Dedifferentiated amniotic fluid mesenchymal stem cell (primary cell): ENCODE measurements around the gene SLC25A29.
"Not testable (repeated sequence)": the region's sequence is repeated elsewhere in the genome, so short reads cannot be mapped to it uniquely, and the experiment has no call there.

Experiments
- DNase-seq: peaks from one replicate; pipeline ENCODE4 v3.0.0-alpha.2; 2016; ENCODE audit errors: extremely low spot score

SLC25A29 gene, protein sequence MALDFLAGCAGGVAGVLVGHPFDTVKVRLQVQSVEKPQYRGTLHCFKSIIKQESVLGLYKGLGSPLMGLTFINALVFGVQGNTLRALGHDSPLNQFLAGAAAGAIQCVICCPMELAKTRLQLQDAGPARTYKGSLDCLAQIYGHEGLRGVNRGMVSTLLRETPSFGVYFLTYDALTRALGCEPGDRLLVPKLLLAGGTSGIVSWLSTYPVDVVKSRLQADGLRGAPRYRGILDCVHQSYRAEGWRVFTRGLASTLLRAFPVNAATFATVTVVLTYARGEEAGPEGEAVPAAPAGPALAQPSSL

DNA sequence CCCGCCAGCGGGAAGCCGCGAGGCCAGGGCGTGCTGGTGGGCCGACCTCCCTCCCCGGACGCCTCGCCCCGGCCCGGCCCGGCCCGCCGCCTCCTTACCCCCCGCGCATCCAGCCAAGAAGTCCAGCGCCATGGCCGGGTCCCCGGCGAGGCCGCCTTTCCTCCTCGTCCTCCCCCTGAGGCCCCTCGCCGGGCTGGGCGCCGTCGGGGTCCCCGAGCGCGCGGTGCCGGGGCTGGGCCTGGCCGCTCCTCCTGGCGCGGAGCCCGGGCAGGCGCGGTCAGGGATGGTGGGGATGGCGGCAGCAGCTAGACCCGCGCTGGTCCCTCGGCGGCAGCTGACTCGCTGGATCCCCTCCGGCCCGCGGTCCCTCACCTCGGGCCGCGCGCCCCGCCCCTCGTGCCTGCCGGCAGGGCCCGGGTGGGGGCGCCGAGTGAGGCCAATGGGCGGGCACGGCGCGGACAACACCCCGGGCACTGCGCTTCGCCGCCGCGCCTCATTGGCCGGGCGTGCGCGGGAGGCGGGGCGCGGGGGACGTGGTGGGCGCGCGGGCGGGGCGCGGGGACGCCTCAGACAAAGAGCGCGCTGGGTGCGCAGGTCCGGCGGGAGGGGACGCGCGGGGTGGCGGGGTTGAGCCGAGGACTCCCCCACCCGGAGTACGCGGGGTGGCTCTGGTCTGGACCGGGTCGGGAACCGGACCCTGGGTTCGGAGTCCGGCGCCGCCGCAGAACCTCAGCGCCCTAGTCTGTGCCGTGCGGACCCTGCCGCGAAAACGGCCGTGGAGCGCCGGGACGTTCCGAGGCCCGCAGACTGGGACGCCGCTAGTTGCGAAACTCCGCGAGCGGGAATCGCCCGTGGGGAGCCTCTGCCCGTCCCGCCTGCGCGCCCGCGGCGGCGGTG is at the start of gene SLC25A29:
Gene SLC25A29 (minus strand): TSS at position 344 of the 897 bp plus-strand sequence. CDS start 212 bp downstream, at position 132.
- DNase-seq: peak; percentile 69

DNA sequence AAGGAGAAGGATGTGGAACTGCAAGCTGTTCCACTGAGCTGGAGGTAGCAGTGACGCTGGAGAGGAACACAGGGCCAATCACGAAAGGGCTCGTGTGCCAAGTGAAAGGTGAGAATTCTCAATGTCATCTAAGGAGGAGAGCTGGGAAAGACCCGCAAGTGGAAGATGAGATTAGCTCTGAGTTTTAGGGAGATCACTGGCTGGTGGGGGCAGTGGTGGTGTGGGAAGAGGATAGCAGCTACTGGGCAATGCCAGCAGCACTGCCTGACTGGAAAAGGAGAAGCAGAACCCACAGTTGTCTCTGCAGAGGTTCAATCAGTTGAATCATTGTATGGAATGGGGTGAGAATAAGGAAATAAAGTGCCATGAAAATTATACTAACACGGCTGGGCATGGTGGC is 44.7 kb upstream of the SLC25A29 start:
- DNase-seq: no peak

DNA sequence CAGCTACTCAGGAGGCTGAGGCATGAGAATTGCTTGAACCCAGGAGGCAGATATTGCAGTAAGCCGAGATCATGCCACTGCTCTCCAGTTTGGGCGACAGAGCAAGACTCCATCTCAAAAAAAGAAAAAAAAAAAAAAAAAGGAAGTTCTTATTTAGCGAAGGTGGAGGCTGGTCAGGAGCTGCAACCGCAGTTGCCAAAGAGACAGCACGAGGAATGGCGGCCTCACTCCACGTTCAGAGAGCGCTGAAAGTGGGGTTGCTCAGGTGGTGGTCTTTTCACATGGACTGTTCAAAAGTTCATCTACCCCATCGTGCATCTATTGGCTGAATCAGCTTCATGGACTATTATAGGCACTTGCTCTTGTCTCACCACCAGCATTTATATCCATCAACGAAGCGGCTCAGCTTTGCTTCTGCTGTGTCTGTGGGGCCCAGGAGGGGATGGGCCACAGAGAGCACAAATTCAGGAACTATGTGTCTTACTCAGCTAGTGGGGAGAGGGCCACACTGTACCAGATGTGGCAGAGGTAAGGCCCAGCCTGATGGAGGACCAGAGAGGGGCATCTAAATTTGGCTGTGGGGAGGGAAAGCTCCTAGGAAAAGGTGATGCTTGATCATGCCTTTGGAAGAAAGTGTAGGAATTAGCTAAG is 44.2 kb upstream of the SLC25A29 start:
- no peak for DNase-seq

DNA sequence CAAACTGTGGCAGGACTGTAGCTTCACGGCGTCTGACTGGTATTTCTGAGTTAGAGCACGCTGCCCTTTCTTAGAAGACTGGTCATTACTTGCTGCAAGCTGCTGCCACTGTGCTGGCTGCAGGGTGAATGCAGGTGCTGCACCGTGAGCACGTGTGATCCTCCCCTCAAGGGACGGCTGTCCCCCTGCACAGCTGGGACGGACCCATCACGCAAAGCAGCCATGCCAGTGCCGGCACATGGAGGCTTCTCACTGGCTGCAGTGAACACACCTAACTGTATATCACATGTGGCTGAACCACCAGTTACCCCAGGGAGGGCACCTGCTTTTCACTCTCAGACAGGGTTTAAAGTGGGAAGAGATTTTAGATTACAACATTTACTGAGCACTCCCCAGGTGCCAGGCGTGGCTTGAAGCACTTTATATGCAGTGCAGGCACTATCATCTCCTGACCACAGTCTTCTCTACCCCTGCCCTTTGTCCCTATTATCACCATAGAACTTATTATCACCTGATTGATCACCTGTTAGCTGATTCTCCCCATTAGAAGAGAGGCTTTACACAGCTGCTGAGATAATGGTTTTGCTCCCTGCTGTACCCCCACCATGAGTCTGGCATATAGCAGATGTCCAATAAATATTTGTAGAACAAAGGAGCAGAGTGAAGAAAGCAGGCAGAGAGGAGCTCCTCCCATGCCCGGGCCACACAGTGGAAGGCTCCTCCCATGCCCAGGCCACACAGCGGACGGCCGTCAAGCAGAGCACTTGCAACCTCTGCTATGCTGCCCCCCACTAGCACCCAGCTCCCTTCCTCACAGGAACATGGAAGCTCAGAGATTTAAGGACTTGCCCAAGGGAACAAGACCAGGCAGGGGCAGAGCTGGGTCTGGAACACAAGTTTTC is 42.8 kb upstream of the SLC25A29 start:
- no peak for DNase-seq

DNA sequence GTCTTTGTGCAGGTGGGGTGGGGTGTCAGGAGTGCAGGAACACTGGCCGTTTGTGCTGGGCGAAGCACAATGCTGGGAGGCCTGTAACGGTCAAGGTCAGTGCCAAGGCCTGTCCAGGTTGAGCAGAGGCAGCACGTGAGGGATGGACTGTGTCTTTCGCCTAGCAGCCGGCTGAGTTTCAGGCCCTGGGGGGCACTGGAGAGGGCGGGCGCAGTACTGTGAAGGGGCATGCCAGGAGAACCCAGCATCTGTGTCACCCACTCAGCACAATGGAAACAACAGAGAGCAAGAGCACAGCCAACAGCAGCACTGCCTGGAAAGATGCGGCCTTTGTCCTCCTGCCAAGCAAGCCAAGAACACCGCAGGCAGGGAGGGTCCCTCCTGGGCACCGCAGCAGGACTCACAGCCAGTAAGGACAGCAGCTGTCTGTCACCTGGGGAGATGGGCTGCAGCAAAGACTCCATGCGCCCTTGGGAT is 42.0 kb upstream of the SLC25A29 start:
- DNase-seq: no peak

DNA sequence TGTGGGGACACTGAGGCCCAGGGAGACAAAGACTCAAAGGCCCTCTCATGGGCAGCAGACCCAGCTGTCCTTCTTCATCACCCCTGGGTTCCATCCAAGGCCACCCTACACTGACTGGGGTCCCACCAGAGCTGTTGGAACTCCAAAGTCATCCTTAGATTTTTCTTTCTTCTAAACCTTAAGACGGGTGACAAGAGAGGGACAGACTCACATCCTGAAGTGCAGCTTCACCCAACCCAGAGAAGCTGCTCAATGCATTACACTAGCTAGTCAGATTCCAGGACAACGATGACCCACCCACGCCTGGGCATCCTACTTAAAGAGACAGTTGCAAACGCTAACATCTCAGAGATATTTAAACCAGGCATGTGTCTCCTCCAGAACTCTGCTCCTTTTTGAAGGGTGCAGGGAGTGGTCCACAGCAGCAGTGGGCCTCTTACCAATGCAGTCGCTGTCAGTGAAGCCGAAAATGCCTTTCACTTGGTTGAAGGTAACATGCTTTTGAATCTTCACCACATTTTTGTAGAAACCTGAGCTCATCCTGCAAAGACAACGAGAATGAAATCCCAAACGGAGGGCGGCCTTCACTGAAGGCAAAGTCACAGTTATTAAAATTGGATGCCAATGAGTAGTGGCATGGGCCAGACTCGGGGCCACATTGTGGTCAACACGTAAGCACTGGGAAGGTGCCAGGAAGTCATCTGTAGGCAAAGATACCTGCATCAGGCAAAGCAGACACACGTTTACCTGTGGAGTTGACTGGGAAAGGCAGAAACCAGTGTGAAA is 40.3 kb upstream of the SLC25A29 start:
- no peak for DNase-seq

DNA sequence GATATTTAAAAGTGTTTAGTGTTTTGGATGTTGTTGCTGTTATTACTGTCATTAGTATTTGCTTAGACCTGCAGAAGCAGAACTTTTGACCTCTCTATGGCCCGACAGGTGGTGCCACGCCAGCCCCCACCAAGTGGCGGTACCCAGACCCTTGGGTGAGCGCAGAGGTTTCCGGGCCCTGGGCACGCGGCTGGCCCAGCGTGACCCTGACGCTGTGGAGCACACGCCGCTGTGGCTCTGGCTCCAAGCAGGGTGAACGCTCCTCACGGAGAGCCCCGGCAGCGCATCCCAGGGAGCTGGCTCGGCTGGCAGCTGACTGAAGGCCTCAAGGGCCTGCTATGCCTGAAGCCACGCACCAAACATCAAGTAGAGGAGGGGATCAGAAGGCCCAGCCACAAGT is 39.5 kb upstream of the SLC25A29 start:
- DNase-seq: no peak

DNA sequence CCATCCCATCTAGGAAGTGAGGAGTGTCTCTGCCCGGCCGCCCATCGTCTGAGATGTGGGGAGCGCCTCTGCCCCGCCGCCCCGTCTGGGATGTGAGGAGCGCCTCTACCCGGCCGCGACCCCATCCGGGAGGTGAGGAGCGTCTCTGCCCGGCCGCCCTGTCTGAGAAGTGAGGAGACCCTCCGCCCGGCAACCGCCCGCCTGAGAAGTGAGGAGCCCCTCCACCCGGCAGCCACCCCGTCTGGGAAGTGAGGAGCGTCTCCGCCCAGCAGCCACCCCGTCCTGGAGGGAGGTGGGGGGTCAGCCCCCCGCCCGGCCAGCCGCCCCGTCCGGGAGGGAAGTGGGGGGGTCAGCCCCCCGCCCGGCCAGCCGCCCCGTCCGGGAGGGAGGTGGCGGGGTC is 38.4 kb upstream of the SLC25A29 start:
- DNase-seq: not testable (repeated sequence)

DNA sequence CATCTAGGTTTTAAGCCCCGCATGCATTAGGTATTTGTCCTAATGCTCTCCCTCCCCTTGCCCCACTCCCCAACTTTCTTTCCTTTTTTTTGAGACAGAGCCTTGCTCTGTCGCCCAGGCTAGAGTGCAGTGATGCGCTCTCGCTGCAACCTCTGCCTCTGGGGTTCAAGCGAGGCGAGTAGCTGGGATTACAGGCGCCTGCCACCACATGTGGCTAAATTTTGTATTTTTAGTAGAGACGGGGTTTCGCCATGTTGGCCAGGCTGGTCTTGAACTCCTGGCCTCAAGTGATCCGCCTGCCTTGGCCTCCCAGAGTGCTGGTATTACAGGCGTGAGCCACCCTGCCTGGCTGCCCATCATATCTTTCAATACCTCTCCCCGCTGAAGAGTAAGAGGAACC is 36.6 kb upstream of the SLC25A29 start:
- not testable (repeated sequence) for DNase-seq

DNA sequence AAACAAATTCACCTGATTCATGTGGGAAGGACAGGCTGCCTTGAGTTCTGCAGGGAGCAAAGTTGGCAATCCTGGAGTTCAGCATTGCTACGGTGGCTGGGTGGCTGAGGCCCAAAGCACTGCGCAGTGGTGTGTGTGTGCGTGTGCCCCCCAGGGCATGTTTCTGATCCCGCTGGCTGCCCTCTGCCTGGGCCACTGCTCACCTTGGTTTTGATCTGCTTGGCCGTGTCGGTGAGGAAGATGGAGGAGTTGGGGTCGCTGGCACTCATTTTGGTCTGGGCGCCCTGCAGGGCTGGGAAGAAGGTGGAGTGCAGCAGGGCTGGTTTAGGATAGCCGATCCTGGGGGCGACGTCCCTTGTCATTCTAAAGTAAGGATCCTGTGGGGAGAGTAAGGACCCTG is 36.0 kb upstream of the SLC25A29 start:
- no peak for DNase-seq

DNA sequence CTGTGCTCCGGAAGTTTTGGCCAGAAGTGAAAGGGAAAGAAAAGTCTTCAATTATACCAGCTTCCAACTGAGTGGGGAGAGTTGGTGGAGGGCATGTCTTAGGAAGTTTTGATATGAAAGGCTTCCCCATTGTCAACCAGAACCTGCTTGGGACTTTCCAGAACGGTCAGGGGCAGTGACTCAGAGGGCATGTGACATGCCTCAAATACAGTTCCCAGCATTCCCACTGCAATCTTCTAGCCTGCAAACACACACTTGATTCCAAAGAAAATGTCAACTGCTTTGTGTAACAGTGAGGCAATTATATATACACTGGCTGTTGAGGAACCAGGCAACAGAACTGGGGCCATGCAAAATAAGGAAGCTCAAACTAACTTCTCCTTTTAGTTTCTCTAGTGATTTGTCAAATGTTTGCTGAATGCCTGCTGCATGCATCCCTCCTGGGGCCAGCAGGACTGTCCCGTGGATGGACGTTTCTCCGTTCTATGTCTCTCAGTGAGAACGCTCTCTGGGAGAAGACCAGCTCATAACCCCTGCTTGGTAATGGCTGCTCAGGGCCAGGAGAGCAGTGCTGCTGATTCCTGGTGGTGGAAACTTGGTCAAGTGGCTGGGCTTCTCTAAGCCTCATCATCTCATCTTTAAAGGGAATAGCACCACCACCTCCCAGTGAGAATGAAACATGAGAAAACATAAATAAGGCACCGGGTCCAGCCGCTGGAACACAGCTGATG is 35.2 kb upstream of the SLC25A29 start:
- DNase-seq: peak; percentile 42

DNA sequence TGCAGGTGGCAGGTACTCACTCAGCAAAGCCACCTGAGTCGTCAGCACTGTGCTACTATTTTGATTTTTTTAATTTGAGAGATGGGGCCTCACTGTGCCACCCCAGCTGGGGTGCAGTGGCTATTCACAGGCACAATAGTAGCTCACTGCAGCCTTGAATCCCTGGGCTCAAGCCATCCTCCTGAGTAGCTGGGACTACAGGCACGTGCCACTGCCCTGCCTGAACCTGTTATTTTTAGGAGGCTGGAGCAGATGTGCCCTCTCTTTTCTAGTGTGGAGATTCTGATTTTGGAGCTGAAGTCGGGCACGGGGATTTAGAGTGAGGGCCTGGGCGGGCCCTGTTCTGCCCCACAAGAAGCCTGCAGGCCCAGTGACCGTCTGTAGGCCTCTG is 34.2 kb upstream of the SLC25A29 start:
- no peak for DNase-seq

DNA sequence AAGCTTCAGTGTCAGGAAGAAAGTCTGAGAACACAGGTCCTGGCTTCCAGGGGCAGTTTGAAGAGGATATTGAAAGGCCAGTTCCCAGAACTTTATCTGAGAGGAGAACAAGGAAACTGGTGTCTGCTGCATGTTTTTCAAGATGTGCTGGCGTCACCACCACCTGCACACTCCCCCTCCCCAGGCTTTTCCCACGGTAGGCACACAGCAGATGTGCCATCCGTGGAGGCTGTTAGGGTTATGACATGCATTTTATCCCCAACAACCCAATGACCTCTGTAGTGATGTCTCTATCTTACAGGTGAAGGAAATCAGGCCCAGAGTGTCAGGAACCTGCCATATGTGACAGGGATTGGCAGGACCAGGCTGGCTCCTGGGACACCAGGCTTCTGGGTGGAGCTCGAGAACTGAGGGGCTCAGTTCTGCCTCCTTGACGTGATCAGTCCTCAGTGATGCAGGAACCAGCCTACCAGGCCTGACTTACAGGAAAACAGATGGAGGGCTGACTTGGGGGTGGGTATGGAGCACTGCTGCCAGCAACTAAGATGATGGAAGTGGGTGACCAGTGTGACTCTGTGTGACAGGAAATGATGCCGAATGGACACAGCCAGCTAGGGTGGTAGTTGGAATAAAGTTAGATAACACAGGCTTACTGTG is 33.6 kb upstream of the SLC25A29 start:
- no peak for DNase-seq

DNA sequence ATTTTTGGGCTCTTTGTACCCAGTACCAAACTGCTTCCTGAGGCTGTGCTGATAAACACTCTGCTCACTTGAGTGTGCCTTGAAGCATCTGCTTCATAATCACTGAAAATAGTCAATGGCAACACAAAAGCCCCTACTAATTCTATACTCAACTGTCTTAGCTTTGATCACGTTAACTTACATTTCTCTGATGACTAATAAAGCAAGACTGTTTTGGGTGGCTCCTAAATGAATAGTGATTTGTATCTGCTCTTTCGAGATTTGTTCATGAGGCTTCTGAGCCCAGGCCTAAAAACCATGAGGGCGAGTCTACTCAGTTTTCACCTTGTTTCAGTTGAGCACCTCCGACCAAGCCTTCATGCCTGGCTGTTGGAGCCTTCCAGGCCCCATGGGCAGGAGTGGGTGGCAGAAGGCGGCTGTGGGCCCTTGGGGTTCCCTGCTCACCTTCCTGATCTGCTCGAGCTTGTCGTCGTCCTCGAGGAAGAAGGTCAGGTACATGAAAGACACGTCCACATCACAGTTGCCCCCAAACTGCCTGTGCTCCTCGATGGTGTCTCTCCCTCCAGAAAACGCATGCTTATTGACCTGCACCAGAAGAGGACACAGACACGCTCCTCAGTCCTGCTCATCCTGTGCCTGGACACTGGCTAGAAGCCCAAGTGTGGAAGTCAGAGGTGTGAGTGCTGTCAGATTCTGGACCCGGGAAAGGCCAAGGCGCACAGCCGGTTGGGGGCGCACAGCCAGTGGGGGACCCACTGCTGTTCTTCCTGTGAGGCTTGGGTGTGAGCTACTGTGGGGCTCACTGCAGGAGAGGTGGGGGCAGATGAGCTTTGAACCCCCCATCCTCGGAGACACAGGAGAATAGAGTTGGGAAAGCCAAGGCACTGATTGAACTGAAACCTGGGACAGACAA is 30.6 kb upstream of the SLC25A29 start:
- DNase-seq: no peak

DNA sequence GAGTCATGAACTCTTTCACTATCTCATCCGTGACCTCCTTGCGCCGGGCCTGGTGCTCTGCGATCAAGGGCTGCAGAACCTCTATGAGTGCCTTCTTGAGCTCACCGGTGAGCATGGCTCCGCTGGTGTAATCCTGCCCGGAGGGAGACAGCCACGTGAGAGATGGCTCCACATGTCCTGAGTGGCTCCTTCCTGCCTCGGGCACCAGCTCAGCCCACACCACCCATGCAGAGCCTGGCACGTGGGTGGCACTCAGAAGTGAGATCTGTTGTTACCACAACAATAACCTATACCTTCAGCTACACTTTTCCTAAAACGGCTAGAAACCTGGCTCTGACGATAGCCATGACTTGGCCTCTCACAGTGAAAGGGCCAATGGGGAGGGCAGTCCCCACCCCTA is 28.7 kb upstream of the SLC25A29 start:
- no peak for DNase-seq

DNA sequence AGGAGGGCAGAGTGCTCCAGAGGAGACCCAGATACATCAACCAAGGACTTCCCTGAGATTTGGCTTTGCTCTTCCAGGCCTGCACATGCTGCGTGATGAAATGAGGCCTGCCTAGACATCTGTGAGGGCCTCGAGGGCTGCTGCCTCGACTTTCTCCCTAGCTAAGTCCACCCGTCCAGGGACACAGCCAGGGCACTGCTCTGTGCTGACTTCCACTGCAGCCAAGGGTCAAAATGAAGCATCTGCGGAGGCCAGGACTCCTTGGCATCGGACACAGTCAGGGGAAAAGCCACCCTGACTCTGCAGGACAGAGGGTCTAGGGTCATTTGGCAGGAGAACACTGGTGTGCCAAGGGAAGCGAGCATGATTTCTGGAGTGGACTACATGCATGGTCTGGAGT is 27.6 kb upstream of the SLC25A29 start:
- no peak for DNase-seq

DNA sequence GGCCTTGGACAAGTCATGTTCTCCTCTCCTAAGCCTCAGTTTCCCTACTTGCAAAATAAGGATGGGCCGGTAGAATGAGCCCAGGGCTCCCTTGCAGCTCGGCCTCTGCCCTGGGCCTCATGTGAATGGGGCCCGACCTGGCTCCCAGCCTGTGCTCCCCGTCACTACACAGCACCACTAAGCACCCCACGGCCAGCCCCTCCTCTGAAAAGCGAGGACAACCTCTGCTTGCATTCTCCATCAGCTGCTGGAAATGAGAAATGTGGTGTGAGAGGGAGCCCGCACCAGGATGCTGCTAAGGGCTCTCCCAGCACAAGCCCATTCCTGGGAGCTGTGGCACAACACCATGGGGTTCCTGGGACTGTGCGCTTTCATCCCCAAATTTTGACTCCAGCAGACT is 27.1 kb upstream of the SLC25A29 start:
- DNase-seq: no peak

DNA sequence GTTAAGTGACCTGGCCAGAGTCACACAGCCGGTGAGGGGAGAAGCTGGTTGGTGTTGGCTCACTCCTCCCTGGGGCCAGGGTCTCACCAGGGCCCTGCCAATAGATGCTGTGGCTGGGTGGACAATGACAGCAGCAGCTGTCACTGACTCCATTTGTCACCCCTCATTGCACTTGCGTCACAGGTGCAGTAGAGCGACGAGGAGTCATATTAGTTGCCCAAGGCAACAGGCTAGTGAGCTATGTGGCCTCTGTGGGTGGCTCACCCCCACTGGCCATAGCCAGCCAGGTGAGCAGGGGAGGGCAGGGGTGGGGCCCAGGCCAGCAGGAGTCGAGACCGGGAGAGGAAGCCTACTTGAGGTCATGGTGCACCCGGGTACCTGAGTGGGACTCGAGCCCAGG is 26.6 kb upstream of the SLC25A29 start:
- DNase-seq: no peak
